Measurements from ENCODE around the gene UGT1A9. TPM values are rescaled to one million over a fixed set of nuclear protein-coding genes. Genes with fewer than 3 reads are reported as not detected.

Gene UGT1A9
- total RNA-seq, 1 experiment from 2014 or later: not detected

- no peak overlapping the region for H2AFZ ChIP-seq (ENCODE audit: low read length)
- H2BK120ac ChIP-seq (ENCODE audit: low read depth, low read length, poor library complexity, severe bottlenecking): no peak overlapping the region
- no peak overlapping the region for H4K8ac ChIP-seq (replicated peaks; ENCODE audit: insufficient read length, low read depth, low read length)
- no peaks in the 10 kb centered on the region for H3K4me1 ChIP-seq (ENCODE audit: insufficient read depth, low read length)
- H3K4ac ChIP-seq (ENCODE audit: low read depth, low read length): no peak overlapping the region
- H3T11ph ChIP-seq (ENCODE audit: low read length): no peak overlapping the region
- Mint-ChIP-seq H3K9me3 (peaks cover 0 to 3% of the 10 kb centered on the region in 2 experiments; a peak in 1 of 5 replicates), H3K27ac (no peak overlapping the region), H3K4me3 (no peak overlapping the region), H3K36me3 (ENCODE audit: insufficient read depth in 1 of 3, low read depth in 3 of 3) (no peaks in the 10 kb centered on the region; a peak in 1 of 7 replicates), H3K27me3 (ENCODE audit: low read depth) (peaks cover 10% of the 10 kb centered on the region), H3K4me1 (no peaks in the 10 kb centered on the region)
- H3K27me3 ChIP-seq (ENCODE audit: insufficient read depth, low read length): no peaks in the 10 kb centered on the region
- H2BK20ac ChIP-seq (ENCODE audit: low read depth, low read length, poor library complexity, severe bottlenecking): no peak overlapping the region
- H2BK5ac ChIP-seq (ENCODE audit: insufficient read length, low read length): no peak overlapping the region
- no peak overlapping the region for H3K4me2 ChIP-seq (ENCODE audit: insufficient read depth, insufficient read length, low read length)
- no peak overlapping the region for H4K5ac ChIP-seq (ENCODE audit: insufficient read length, low read depth, low read length)
- no peak for TF ChIP-seq CTCF (conservative IDR thresholded peaks at IDR 0.05)
- H3K79me1 ChIP-seq (ENCODE audit: insufficient read depth, low read depth, low read length, poor library complexity, severe bottlenecking): no peaks in the 10 kb centered on the region
- no peak overlapping the region for H3K18ac ChIP-seq (ENCODE audit: insufficient read length, low read depth, low read length)
- H4K20me1 ChIP-seq (ENCODE audit: control insufficient read depth, insufficient read depth, insufficient read length): no peaks in the 10 kb centered on the region
- H3K79me2 ChIP-seq (ENCODE audit: insufficient read depth, low read length): no peaks in the 10 kb centered on the region
- no peaks in the 10 kb centered on the region for H3K23me2 ChIP-seq (ENCODE audit: insufficient read length, low read depth, low read length, poor library complexity, severe bottlenecking)
- no peak overlapping the region for H2BK15ac ChIP-seq (ENCODE audit: low read depth, low read length)
- H2BK12ac ChIP-seq (ENCODE audit: insufficient read length, low read depth, low read length): no peak overlapping the region
- no peak overlapping the region for H3K56ac ChIP-seq (ENCODE audit: insufficient read length, low read depth, low read length)
- no peak overlapping the region for H3K9ac ChIP-seq (ENCODE audit: extremely low read depth, insufficient read length, low read length)
- no peak overlapping the region for H2AK5ac ChIP-seq (ENCODE audit: insufficient read length, low read length)
- H3K14ac ChIP-seq (ENCODE audit: insufficient read depth, low read length): no peak overlapping the region; the same call in 1 of the 2 replicates
- H3K23ac ChIP-seq (ENCODE audit: insufficient read length, low read depth, low read length): no peak overlapping the region
- no CpG with 5 or more reads among the region's 18 CpGs for WGBS (ENCODE audit: extremely low coverage, insufficient read length, low lambda C conversion rate)
- no peak overlapping the region for H4K91ac ChIP-seq (ENCODE audit: insufficient read length, low read depth, low read length)
- H3K27ac ChIP-seq (ENCODE audit: insufficient read length, low read depth, low read length): no peak overlapping the region
- peak; percentile 23 for DNase-seq
- no peaks in the 10 kb centered on the region for H3K9me3 ChIP-seq (ENCODE audit: control insufficient read depth, low read depth, low read length)
Observed at GRCh38 chr2:233791151-233791882, 119.6 kb downstream of the UGT1A9 start.

Data from H9 (cell line).